Testis (tissue), 3 donors: Measurements from ENCODE around the gene RNASE8. TPM values are rescaled to one million over a fixed set of nuclear protein-coding genes. Genes with fewer than 3 reads are reported as not detected.

Source experiments
- DNase-seq: peaks from one replicate; pipeline ENCODE4 v3.0.0-alpha.2; 2019
- H3K27ac ChIP-seq, 2 donors: fragments of 200-600 bp; sonication (generic); one replicate each; pipeline ENCODE4 v1.5.1; 2019
- H3K27me3 ChIP-seq: fragments of 200-600 bp; sonication (generic); one replicate; pipeline ENCODE4 v1.5.1; 2019
- H3K36me3 ChIP-seq: fragments of 200-600 bp; sonication (generic); one replicate; pipeline ENCODE4 v1.5.1; 2017; ENCODE audit warnings: low read depth; ENCODE audit errors: missing control alignments
- H3K4me1 ChIP-seq: fragments of 200-600 bp; sonication (generic); one replicate; pipeline ENCODE4 v1.5.1; 2019
- H3K4me3 ChIP-seq, 2 donors: fragments of 200-600 bp; sonication (generic); one replicate each; pipeline ENCODE4 v1.5.1; 2017 to 2019
- H3K9me3 ChIP-seq: fragments of 200-600 bp; sonication (generic); one replicate; pipeline ENCODE4 v1.5.1; 2017
- POLR2A ChIP-seq: fragments of 450-650 bp; IDR thresholded peaks from one replicate; pipeline ENCODE4 v1.6.1; 2017; ENCODE audit warnings: antibody characterized with exemption, mild to moderate bottlenecking, moderate library complexity
- WGBS, 2 donors: methylation state at CpG; one replicate each; pipeline ENCODE4 v1.1.5; 2018; 5-methylcytosine and 5-hydroxymethylcytosine counted together
- intact Hi-C: fragments of 100-400 bp; cut with DNase I; formaldehyde crosslinking; loops from one replicate; pipeline ENCODE4 v1.15.1; 2023; ENCODE audit warnings: low total_unique reads
- polyA plus RNA-seq: library from polyadenylated mRNA; stranded (reverse); fragments of 350-450 nt; fragmentation: Illumina TruSeq; extraction: RNeasy Lipid Tissue Mini Kit (QIAGEN cat#74804); gene quantifications from one replicate; pipeline ENCODE4 v1.2.3, GENCODE V29; 2014; ENCODE audit warnings: low read depth, low replicate concordance; ENCODE audit not compliant: insufficient read depth
- total RNA-seq, 2 donors: library from RNA; depleted of rRNA; stranded (reverse); fragments of >200 nt; gene quantifications; one replicate each; pipeline ENCODE4 v1.2.3, GENCODE V29; 2016
- TF ChIP-seq, protein P1 (sequence below), 3 experiments: fragments of 450-650 bp in 2 of 3; fragments of 200-600 bp in 1 of 3; sonication (generic) in 1 of 3; IDR thresholded peaks; one replicate each; pipeline ENCODE4 v1.5.1; 2016 to 2019; ENCODE audit warnings: antibody characterized with exemption in 3 of 3, mild to moderate bottlenecking in 2 of 3, moderate library complexity in 1 of 3

The RNASE8 gene
- total and polyA plus RNA-seq, 3 donors from 2014 or later = not detected

DNA sequence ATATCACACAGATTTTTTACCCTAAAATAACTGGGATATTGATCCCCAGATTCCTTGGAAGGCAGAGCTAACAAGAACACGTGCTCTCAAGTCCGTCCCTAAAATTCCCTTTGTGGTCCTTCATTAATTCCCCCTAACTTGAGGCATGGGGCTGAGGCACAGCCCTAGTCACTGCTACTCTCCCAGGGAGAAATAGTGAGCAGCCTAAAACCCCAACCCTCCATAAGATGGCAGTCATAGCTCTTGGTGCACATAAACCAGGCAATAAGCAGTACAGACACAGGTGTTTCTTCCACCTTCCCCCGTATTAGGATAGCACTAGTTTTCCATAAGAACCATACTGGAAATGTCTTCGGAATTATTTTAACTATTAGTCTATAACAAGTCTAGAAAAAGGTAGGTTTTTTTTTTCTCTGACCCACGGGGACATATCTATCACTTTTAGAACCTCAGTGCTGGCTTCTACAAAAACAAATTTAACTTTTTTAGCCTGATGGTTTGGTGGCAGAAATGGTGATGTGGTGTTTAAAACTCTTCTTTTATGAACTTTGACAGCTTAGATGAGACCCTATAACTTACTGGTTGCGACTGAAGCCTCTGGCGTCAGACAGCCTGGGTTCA lies 9.4 kb downstream of the RNASE8 start:
- no peak for DNase-seq
- Histone ChIP-seq H3K9me3 (no peaks in the 10 kb centered on the region), H3K4me1 (peaks cover 23% of the 10 kb centered on the region), H3K36me3 (no peaks in the 10 kb centered on the region), H3K4me3 (no peak overlapping the region), H3K27me3 (no peaks in the 10 kb centered on the region), H3K27ac (no peak overlapping the region)
- WGBS, 2 donors = 85 to 90% methylated on average over 7 of the region's 7 CpGs
- TF ChIP-seq, protein P1, sequence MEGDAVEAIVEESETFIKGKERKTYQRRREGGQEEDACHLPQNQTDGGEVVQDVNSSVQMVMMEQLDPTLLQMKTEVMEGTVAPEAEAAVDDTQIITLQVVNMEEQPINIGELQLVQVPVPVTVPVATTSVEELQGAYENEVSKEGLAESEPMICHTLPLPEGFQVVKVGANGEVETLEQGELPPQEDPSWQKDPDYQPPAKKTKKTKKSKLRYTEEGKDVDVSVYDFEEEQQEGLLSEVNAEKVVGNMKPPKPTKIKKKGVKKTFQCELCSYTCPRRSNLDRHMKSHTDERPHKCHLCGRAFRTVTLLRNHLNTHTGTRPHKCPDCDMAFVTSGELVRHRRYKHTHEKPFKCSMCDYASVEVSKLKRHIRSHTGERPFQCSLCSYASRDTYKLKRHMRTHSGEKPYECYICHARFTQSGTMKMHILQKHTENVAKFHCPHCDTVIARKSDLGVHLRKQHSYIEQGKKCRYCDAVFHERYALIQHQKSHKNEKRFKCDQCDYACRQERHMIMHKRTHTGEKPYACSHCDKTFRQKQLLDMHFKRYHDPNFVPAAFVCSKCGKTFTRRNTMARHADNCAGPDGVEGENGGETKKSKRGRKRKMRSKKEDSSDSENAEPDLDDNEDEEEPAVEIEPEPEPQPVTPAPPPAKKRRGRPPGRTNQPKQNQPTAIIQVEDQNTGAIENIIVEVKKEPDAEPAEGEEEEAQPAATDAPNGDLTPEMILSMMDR (IDR thresholded peaks at IDR 0.05) = no peak
- intact Hi-C loops = no loop called here

DNA sequence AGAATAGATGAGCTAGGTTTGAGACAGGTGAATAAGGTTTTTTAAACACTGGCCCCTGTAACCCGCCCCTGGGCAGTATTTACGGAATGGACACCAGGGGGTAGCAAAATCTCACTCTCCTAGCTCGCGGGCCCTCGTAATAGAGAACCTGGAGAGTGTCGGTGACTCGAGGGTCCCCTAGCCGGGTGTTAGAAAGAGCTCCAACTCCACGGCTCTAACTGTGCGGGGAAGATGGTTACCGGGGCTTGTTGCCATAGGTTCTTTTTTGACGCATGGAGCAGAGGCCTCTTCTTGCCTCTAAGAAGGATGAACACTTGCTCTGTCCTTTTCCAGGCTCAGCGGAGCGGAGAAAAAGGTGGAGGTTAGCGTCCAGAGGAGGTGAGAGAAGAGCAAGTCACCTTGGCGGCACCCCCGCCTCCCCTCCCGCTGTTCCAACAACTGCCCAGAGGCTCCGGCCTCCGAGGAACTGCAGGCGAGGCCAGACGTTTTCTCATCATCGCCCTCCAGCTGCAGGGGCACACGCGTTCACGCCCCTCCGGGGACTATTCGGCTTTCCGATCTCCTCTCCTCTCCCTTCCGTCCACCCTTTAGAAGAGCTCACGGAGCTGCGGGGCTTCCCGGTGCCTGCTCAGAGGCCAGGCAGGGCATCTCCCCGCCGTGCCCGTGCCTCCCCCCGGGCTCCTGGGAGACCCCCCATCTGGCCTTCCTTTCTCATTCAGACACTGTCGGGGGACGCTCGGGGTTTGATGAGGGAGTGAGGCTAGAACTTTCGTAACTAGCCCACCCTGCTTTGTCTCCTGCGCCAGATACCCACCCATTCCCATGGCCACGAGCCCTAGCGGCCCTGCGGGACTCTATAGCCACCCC lies 11.1 kb downstream of the RNASE8 start:
- peaks cover 26% of the 10 kb centered on the region for H3K4me1 ChIP-seq
- no peaks in the 10 kb centered on the region for H3K9me3 ChIP-seq
- WGBS, 2 donors = 1 to 4% methylated on average over 37 to 45 of the region's 45 CpGs
- peak; percentile 68 for DNase-seq
- peak overlapping the region; percentile 80 to 89 for H3K27ac ChIP-seq
- intact Hi-C loops = loop anchor here (2.0 kb wide), 1 partner anchor 36 kb away; no protein-coding TSS in a partner anchor
- H3K4me3 ChIP-seq = peak overlapping the region; percentile 68 to 75
- H3K36me3 ChIP-seq = no peaks in the 10 kb centered on the region
- TF ChIP-seq POLR2A = no peak
- TF ChIP-seq, protein P1 (IDR thresholded peaks at IDR 0.05) = peak; percentile 43 to 59 (median 56)
- H3K27me3 ChIP-seq = no peaks in the 10 kb centered on the region

DNA sequence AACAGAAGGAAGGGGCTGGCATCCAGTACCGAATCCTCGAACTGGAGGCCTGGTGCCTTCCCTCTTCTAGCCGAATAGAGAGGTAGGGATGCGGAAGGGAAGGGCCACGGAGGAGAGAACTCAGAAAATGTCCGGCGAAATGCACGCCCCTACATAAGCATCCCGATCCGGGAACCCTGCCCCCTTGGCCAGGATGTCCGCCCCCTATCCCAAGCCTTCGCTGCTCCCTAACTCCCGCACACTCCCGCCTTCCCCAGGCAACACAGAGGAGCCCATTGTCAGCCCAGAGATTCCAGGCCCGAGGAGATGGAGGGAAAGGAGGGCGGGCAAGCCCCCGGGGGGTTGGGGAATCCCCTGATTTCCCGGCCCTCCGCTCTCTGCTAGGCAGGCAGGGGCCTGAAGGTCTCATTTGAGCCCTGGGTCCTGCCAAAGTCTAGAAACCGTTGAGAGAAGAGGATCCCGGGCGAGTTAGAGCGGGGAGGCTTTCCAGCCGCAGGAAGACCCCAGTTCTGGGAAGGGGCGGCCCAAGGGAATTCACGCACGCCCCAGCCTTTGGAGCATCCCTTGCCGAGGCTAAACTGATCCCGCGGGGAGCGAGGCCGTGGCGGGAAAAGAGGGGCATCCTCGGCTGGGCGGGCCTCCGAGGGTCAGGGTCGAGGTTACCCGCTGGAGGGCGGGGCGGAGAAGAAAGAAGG lies 11.9 kb downstream of the RNASE8 start:
- no peak for TF ChIP-seq POLR2A
- peaks cover 26% of the 10 kb centered on the region for H3K4me1 ChIP-seq
- DNase-seq = peak; percentile 65
- no peaks in the 10 kb centered on the region for H3K36me3 ChIP-seq
- H3K27me3 ChIP-seq = no peaks in the 10 kb centered on the region
- H3K27ac ChIP-seq = peak overlapping the region; percentile 80 to 89
- no peaks in the 10 kb centered on the region for H3K9me3 ChIP-seq
- intact Hi-C loops = loop anchor here (2.0 kb wide), 1 partner anchor 35 kb away; no protein-coding TSS in a partner anchor
- peak overlapping the region; percentile 68 to 75 for H3K4me3 ChIP-seq
- 0 to 1% methylated on average over 32 to 40 of the region's 40 CpGs for WGBS, 2 donors

DNA sequence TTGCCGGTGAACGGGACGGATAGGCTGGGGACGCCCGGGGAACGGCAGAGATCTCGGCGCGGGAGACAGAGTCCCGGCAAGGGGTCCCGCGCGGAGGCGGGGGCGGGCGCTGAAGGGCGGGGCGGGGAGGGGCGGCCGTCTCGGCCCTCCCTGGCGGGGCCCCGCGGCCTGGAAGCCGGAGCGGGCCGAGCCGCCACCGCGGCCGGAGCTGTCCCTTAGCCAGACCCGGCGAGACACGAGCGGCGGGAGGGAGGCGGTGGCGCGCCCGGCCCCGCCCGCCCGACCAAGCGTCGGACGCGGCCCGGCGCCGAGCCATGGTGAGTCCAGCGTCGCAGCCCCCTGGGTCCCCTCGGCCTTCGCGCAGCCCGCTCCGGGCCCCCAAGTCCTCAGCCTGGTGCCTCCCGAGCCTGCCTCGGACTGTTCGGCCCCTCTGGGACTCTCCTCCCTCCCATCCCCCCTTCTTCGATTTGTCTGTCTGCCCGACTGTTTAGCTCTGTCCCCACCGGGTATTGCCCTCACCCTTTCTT lies 12.5 kb downstream of the RNASE8 start, which contains the start of gene ARHGEF40:
TSS of gene ARHGEF40 (plus strand) at position 222 of the 527 bp plus-strand sequence. CDS start at position 315, 93 bp downstream.
- intact Hi-C loops = no loop called here
- no peak for TF ChIP-seq POLR2A
- TF ChIP-seq, protein P1 (IDR thresholded peaks at IDR 0.05) = no peak

More for the DNA sequence above, 12.5 kb downstream of the RNASE8 start, which contains the start of gene ARHGEF40:
- no peak for DNase-seq
- Histone ChIP-seq H3K36me3 (no peaks in the 10 kb centered on the region), H3K9me3 (no peaks in the 10 kb centered on the region), H3K4me3 (peak within 1 kb of the TSS; percentile 68 to 75), H3K4me1 (peaks cover 26% of the 10 kb centered on the region), H3K27ac (peak within 1 kb of the TSS; percentile 80 to 89), H3K27me3 (no peaks in the 10 kb centered on the region)
- 0 to 1% methylated on average over 19 to 29 of the region's 63 CpGs for whole genome bisulfite sequencing, 2 donors
